ENCODE measurements around the gene RNPEP. TPM values are rescaled to one million over a fixed set of nuclear protein-coding genes. Genes with fewer than 3 reads are reported as not detected.

The RNPEP gene
- total and polyA plus RNA-seq, 2 of the 13 experiments (the other 11 are each of a cell fraction or from before 2014, with no cell fraction given): 20.6 to 38.4 TPM

- TF ChIP-seq, protein P1, sequence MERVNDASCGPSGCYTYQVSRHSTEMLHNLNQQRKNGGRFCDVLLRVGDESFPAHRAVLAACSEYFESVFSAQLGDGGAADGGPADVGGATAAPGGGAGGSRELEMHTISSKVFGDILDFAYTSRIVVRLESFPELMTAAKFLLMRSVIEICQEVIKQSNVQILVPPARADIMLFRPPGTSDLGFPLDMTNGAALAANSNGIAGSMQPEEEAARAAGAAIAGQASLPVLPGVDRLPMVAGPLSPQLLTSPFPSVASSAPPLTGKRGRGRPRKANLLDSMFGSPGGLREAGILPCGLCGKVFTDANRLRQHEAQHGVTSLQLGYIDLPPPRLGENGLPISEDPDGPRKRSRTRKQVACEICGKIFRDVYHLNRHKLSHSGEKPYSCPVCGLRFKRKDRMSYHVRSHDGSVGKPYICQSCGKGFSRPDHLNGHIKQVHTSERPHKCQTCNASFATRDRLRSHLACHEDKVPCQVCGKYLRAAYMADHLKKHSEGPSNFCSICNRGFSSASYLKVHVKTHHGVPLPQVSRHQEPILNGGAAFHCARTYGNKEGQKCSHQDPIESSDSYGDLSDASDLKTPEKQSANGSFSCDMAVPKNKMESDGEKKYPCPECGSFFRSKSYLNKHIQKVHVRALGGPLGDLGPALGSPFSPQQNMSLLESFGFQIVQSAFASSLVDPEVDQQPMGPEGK (CRISPR knock-in tag; IDR thresholded peaks at IDR 0.05): peak; percentile 55; the same call in 1 of the 2 replicates
- TF ChIP-seq ISL2 (CRISPR knock-in tag; IDR thresholded peaks at IDR 0.05) (0 out of 2 replicates have a peak, but pooled peaks have one; percentile 52), ZNF556 (CRISPR knock-in tag; IDR thresholded peaks at IDR 0.05; ENCODE audit: borderline replicate concordance) (peak; percentile 77), MBNL3 (CRISPR knock-in tag; conservative IDR thresholded peaks at IDR 0.05) (no peak), BCL3 (CRISPR knock-in tag; IDR thresholded peaks at IDR 0.05) (peak; percentile 76), PAF1 (CRISPR knock-in tag; IDR thresholded peaks at IDR 0.05) (no peak), ZUFSP (CRISPR knock-in tag; IDR thresholded peaks at IDR 0.05; ENCODE audit: borderline replicate concordance) (no peak), MAFK (conservative IDR thresholded peaks at IDR 0.05 in 1 of 2, IDR thresholded peaks at IDR 0.05 in 1 of 2; ENCODE audit: low read length in 2 of 2) (no peak), DMAP1 (CRISPR knock-in tag; IDR thresholded peaks at IDR 0.05) (peak; percentile 92), ZNF234 (CRISPR knock-in tag; conservative IDR thresholded peaks at IDR 0.05) (no peak), NCOA5 (CRISPR knock-in tag; IDR thresholded peaks at IDR 0.05) (no peak), HOXA9 (CRISPR knock-in tag; IDR thresholded peaks at IDR 0.05; ENCODE audit: borderline replicate concordance) (no peak), CEBPG (CRISPR knock-in tag; IDR thresholded peaks at IDR 0.05) (peak; percentile 43; the same call in 1 of the 2 replicates), HDAC2 (CRISPR knock-in tag; IDR thresholded peaks at IDR 0.05) (peak; percentile 65; the same call in 1 of the 2 replicates), KAT2B (IDR thresholded peaks at IDR 0.05; ENCODE audit: borderline replicate concordance, low read depth, low read length) (no peak), GTF2F1 (IDR thresholded peaks at IDR 0.05; ENCODE audit: low read length) (no peak), ARNT (IDR thresholded peaks at IDR 0.05) (no peak), HOXA7 (CRISPR knock-in tag; IDR thresholded peaks at IDR 0.05) (no peak), HNF4G (IDR thresholded peaks at IDR 0.05; ENCODE audit: borderline replicate concordance, low read depth, low read length) (no peak), HNF4G (CRISPR knock-in tag; IDR thresholded peaks at IDR 0.05; ENCODE audit: borderline replicate concordance, low read depth) (no peak)
- TF ChIP-seq, protein P2, sequence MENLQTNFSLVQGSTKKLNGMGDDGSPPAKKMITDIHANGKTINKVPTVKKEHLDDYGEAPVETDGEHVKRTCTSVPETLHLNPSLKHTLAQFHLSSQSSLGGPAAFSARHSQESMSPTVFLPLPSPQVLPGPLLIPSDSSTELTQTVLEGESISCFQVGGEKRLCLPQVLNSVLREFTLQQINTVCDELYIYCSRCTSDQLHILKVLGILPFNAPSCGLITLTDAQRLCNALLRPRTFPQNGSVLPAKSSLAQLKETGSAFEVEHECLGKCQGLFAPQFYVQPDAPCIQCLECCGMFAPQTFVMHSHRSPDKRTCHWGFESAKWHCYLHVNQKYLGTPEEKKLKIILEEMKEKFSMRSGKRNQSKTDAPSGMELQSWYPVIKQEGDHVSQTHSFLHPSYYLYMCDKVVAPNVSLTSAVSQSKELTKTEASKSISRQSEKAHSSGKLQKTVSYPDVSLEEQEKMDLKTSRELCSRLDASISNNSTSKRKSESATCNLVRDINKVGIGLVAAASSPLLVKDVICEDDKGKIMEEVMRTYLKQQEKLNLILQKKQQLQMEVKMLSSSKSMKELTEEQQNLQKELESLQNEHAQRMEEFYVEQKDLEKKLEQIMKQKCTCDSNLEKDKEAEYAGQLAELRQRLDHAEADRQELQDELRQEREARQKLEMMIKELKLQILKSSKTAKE (CRISPR knock-in tag; IDR thresholded peaks at IDR 0.05; ENCODE audit: borderline replicate concordance): no peak
- TF ChIP-seq, protein P3, sequence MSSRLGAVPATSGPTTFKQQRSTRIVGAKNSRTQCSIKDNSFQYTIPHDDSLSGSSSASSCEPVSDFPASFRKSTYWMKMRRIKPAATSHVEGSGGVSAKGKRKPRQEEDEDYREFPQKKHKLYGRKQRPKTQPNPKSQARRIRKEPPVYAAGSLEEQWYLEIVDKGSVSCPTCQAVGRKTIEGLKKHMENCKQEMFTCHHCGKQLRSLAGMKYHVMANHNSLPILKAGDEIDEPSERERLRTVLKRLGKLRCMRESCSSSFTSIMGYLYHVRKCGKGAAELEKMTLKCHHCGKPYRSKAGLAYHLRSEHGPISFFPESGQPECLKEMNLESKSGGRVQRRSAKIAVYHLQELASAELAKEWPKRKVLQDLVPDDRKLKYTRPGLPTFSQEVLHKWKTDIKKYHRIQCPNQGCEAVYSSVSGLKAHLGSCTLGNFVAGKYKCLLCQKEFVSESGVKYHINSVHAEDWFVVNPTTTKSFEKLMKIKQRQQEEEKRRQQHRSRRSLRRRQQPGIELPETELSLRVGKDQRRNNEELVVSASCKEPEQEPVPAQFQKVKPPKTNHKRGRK (CRISPR knock-in tag; IDR thresholded peaks at IDR 0.05): peak; percentile 98
These were observed 27.3 kb upstream of the RNPEP start, which contains the start of gene TIMM17A (continued) for GRCh38 chr1:201955009-201955728.

Data from HepG2 (cell line).